HepG2 (cell line): ENCODE measurements around the gene DBNDD1. TPM values are rescaled to one million over a fixed set of nuclear protein-coding genes. Genes with fewer than 3 reads are reported as not detected.

Experiments used
- ATAC-seq: fragments of 200-7000 bp; cut with Tn5 transposase; 3 replicates; pipeline ENCODE4 v1.9.1; 2020; ENCODE audit warnings: mild to moderate bottlenecking, moderate library complexity
- BruUV-seq: library from RNA; stranded (reverse); fragments of 400-500 nt; replicated peaks from 2 replicates; lab custom pipeline; 2021; lab: Mats Ljungman, UMichigan
- CTCF ChIA-PET: fragments of 300-600 bp; formaldehyde crosslinking; extraction: SDS; loops from one replicate; lab custom pipeline; 2021; ENCODE audit warnings: low total read pairs, inconsistent platforms, low intra/inter-chr PET ratio; lab: Yijun Ruan, JAX
- POLR2A ChIA-PET: fragments of 350-600 bp; sonication (Branson Sonifier 250); formaldehyde crosslinking; loops from one replicate; lab custom pipeline; 2020; ENCODE audit warnings: antibody characterized with exemption, inconsistent platforms; lab: Yijun Ruan, JAX
- DNase-seq: peaks from one replicate; pipeline ENCODE4 v3.0.0-alpha.2; 2015; ENCODE audit warnings: low spot score
- FAIRE-seq: peaks from 3 replicates; lab custom pipeline; 2011; peaks lifted over from hg19 to GRCh38; lab: Jason Lieb, UNC
- H2AFZ ChIP-seq: one replicate; pipeline ENCODE4 v1.6.1; 2011; ENCODE audit warnings: low read length, inconsistent platforms
- H3K27ac ChIP-seq: fragments of 300-600 bp; 3 replicates; pipeline ENCODE4 v1.8.0; 2011; ENCODE audit warnings: mixed run types, mild to moderate bottlenecking, mixed read lengths, low read length, inconsistent platforms; ENCODE audit not compliant: insufficient read depth; ENCODE audit errors: extremely low read length
- H3K27me3 ChIP-seq, 2 experiments: fragments of 200-600 bp in 1 of 2; 2 replicates in 1 of 2; 3 replicates in 1 of 2; pipeline versions ENCODE4 v1.6.0 to v1.8.0; 2011; ENCODE audit warnings: low read length in 2 of 2, mild to moderate bottlenecking in 2 of 2, moderate library complexity in 2 of 2, inconsistent platforms in 1 of 2; ENCODE audit not compliant: insufficient read depth in 2 of 2, control insufficient read depth in 1 of 2
- H3K36me3 ChIP-seq, 2 experiments: fragments of 200-600 bp in 1 of 2; replicated peaks in 1 of 2; 2 replicates in 1 of 2; 3 replicates in 1 of 2; pipeline versions ENCODE4 v1.5.1 to v1.8.0; 2011; ENCODE audit warnings: low read length in 2 of 2, inconsistent platforms in 1 of 2; ENCODE audit not compliant: insufficient read depth in 2 of 2, control insufficient read depth in 1 of 2
- H3K4me1 ChIP-seq: 2 replicates; pipeline ENCODE4 v1.5.1; 2012; ENCODE audit warnings: low read length, inconsistent platforms; ENCODE audit not compliant: insufficient read depth
- H3K4me2 ChIP-seq: 2 replicates; pipeline ENCODE4 v1.6.0; 2011; ENCODE audit warnings: low read depth, low read length, inconsistent platforms
- H3K4me3 ChIP-seq, 3 experiments: fragments of 200-600 bp in 1 of 3; sonication (generic), shearing (Covaris generic) in 1 of 3; replicated peaks in 1 of 3; 2 replicates each; pipeline ENCODE4 v1.5.1; 2011 to 2016; ENCODE audit warnings: low read length in 3 of 3, inconsistent platforms in 2 of 3, low read depth in 2 of 3, mild to moderate bottlenecking in 2 of 3, control low read depth in 1 of 3, mixed read lengths in 1 of 3; ENCODE audit not compliant: insufficient read depth in 1 of 3
- H3K79me2 ChIP-seq: one replicate; pipeline ENCODE4 v1.6.1; 2011; ENCODE audit warnings: low read length, inconsistent platforms; ENCODE audit not compliant: insufficient read depth
- H3K9ac ChIP-seq: 2 replicates; pipeline ENCODE4 v1.6.0; 2011; ENCODE audit warnings: mild to moderate bottlenecking, low read depth, low read length, inconsistent platforms; ENCODE audit not compliant: insufficient read depth
- H3K9me3 ChIP-seq: 2 replicates; pipeline ENCODE4 v1.5.1; 2012; ENCODE audit warnings: mild to moderate bottlenecking, low read length
- H4K20me1 ChIP-seq: 2 replicates; pipeline ENCODE4 v1.6.0; 2011; ENCODE audit warnings: inconsistent platforms, mild to moderate bottlenecking, low read length, moderate library complexity; ENCODE audit not compliant: insufficient read depth
- PHF20 ChIP-seq: sonication (generic); formaldehyde crosslinking; IDR thresholded peaks from 2 replicates; pipeline ENCODE4 v1.5.0; 2020; ENCODE audit warnings: mild to moderate bottlenecking, missing genetic modification reagents
- POLR2AphosphoS5 ChIP-seq: IDR thresholded peaks from 2 replicates; pipeline ENCODE4 v1.6.1; 2012; ENCODE audit warnings: low read depth, low read length
- PRMT3 ChIP-seq: sonication (generic); formaldehyde crosslinking; IDR thresholded peaks from 2 replicates; pipeline ENCODE4 v1.8.1; 2022; ENCODE audit warnings: low read depth, mild to moderate bottlenecking, moderate library complexity, missing genetic modification reagents, borderline replicate concordance
- REPIN1 ChIP-seq: sonication (generic); formaldehyde crosslinking; IDR thresholded peaks from 2 replicates; pipeline ENCODE4 v1.8.0; 2022; ENCODE audit warnings: missing genetic modification reagents, low read depth, mild to moderate bottlenecking, borderline replicate concordance
- WGBS: methylation state at CpG from one replicate; pipeline ENCODE4 v1.1.6; 2017; ENCODE audit warnings: low lambda C conversion rate; 5-methylcytosine and 5-hydroxymethylcytosine counted together
- in situ Hi-C: cut with HindIII; loops from 2 replicates; pipeline ENCODE4 v1.10.0; 2017; ENCODE audit warnings: low pct_unique_long_range_greater_than_20kb; ENCODE audit not compliant: extremely low pct_ligation_motif_present
- intact Hi-C: fragments of 100-400 bp; cut with micrococcal nuclease; formaldehyde crosslinking; loops from one replicate; pipeline ENCODE4 v1.10.0; 2022; ENCODE audit not compliant: unreplicated experiment
- polyA plus RNA-seq, 8 experiments: library from polyadenylated mRNA; depleted of rRNA in 3 of 8; stranded (reverse) in 7 of 8; unstranded in 1 of 8; fragments of >200 nt; fragmentation: Illumina TruSeq in 4 of 8; extraction: Trizol in 4 of 8; gene quantifications; 2 replicates each; pipeline versions ENCODE4 v1.2.1 to v1.2.3, GENCODE V29; 2011 to 2016; ENCODE audit warnings: low read depth in 4 of 8, missing spikeins in 1 of 8, mixed read lengths in 1 of 8; ENCODE audit not compliant: insufficient read depth in 1 of 8
- total RNA-seq, 5 experiments: library from RNA; depleted of rRNA; stranded (reverse); fragments of >200 nt; fragmentation: Illumina TruSeq; extraction: Trizol; gene quantifications; 2 replicates each; pipeline ENCODE4 v1.2.3, GENCODE V29; 2016; ENCODE audit warnings: low read depth in 1 of 5
- TF ChIP-seq, protein P1 (sequence below), 2 experiments: sonication (generic) in 1 of 2; formaldehyde crosslinking in 1 of 2; IDR thresholded peaks; 2 replicates each; pipeline versions ENCODE4 v1.5.1 to v1.6.1; 2011 to 2020; ENCODE audit warnings: borderline replicate concordance in 1 of 2, low read depth in 1 of 2, low read length in 1 of 2, mild to moderate bottlenecking in 1 of 2, missing genetic modification reagents in 1 of 2, moderate library complexity in 1 of 2

DBNDD1 gene
- total and polyA plus RNA-seq, 2 of the 13 experiments (the other 11 are each of a cell fraction or from before 2014, with no cell fraction given) = 17.0 to 40.4 TPM

DNA sequence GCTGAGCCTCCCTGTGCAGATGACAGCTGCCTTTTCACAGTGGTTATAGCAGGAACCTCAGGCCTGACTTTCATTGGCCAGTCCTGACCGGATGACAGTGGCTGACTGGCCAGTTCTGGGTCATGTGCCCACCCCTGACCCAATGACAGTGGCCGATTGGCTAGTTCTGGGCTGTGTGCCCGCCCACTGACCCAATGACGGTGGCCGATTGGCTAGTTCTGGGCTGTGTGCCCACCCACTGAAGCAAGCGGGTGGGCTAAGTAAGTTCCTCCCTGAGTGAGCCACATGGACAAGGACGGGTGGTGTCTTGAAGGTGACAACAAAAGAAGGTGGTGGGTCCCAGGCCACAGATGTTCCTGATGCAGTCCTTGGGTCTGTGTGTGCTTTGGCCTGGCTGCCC is 61.2 kb downstream of the DBNDD1 start (continued):
- TF ChIP-seq, protein P1, sequence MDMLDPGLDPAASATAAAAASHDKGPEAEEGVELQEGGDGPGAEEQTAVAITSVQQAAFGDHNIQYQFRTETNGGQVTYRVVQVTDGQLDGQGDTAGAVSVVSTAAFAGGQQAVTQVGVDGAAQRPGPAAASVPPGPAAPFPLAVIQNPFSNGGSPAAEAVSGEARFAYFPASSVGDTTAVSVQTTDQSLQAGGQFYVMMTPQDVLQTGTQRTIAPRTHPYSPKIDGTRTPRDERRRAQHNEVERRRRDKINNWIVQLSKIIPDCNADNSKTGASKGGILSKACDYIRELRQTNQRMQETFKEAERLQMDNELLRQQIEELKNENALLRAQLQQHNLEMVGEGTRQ (IDR thresholded peaks at IDR 0.05; ENCODE audit: low read depth, low read length) = peak; percentile 86
- TF ChIP-seq, protein P1 (CRISPR knock-in tag; IDR thresholded peaks at IDR 0.05; ENCODE audit: borderline replicate concordance) = peak; percentile 93; the same call in 1 of the 2 replicates
- no peak for TF ChIP-seq REPIN1 (CRISPR knock-in tag)

DNA sequence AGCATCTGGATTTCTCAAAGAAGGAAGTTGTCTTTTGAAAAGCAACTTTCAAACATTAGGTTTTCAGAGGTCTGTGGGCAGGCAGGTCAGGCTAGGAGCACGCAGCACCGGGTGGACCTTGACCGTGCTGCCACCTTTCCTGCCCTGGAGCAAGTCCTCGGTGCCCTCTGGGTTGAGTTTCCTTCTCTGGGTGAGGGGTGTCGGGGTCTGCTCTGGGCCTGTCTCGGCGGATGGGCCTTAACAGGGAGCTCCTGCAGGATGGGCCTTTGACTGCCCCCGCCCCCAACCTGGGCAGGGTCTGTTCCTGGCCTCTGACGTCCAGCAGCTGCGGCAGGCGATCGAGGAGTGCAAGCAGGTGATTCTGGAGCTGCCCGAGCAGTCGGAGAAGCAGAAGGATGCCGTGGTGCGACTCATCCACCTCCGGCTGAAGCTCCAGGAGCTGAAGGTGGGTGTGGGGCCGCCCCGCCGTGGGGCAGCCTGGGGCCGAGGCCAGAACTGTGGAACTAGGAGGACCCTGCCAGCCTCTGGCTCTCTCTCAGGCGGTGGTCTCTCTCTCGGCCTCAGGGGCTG is 62.0 kb downstream of the DBNDD1 start:
- Histone ChIP-seq H3K4me3 (no peak overlapping the region), H3K36me3 (peaks cover 35 to 45% of the 10 kb centered on the region in 2 experiments), H3K9me3 (no peaks in the 10 kb centered on the region), H3K4me1 (no peaks in the 10 kb centered on the region), H3K9ac (no peak overlapping the region), H3K79me2 (no peaks in the 10 kb centered on the region), H3K4me2 (no peak overlapping the region)
- FAIRE-seq = no peak
- no TSS peak for BruUV-seq
- intact Hi-C loops = no loop called here
- in situ Hi-C loops = no loop called here
- no peak for ATAC-seq
- POLR2A ChIA-PET = interaction anchor here (0.6 to 1.9 kb wide), 2 partner anchors 35 to 79 kb away, joined by 4 to 6 read pairs; no protein-coding TSS in a partner anchor
- TF ChIP-seq PHF20 = no peak
- no peak for TF ChIP-seq PRMT3
- TF ChIP-seq POLR2AphosphoS5 = no peak
- TF ChIP-seq, all 625 proteins: peak for 0
- no peaks in the 10 kb centered on the region for H4K20me1 ChIP-seq
- H3K27me3 ChIP-seq = no peaks in the 10 kb centered on the region
- CTCF ChIA-PET = no interaction called here
- no peak overlapping the region for H3K27ac ChIP-seq
- DNase-seq = no peak
- no peak overlapping the region for H2AFZ ChIP-seq
- 93% methylated on average over 9 of the region's 23 CpGs for WGBS
